Measurements from ENCODE around the gene ZNF532. TPM values are rescaled to one million over a fixed set of nuclear protein-coding genes. Genes with fewer than 3 reads are reported as not detected.
"Not testable (repeated sequence)": the region's sequence is repeated elsewhere in the genome, so short reads cannot be mapped to it uniquely, and the experiment has no call there.

The ZNF532 gene
- total RNA-seq, 5 donors from 2014 or later (not counting 1 experiment from before 2014, with no cell fraction given), result 5.0 to 14.2 (median 7.8) TPM

DNA sequence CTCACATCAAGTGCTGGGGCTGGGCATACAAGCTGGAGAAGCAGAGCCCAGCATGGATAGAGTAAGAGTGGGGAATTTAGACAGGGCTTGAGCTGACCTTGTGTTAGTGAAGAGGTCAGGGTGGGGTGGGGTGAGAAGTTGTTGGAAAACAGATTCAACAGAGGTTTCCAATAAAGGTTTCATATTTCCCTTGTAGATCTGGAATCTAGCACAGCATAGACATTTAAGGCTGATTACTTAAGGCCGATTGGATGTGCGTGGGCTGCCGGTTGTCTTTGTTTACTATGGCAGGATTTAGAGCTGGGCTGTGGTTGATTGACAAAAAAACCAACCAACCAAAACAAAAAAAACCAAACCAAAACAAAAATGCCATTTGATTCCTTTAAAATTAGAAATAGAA lies 160.2 kb downstream of the ZNF532 start:
- CTCF ChIA-PET, result no interaction called here
- no CpG with 5 or more reads among the region's 3 CpGs for WGBS (ENCODE audit: insufficient coverage)
- H3K27ac ChIP-seq (ENCODE audit: low read length), result no peak overlapping the region

GRCh38 chr18:59025532-59025931 lies 160.9 kb downstream of the ZNF532 start:
- H3K4me3 ChIP-seq (ENCODE audit: control insufficient read depth in 1 of 2, extremely low read depth in 1 of 2, low read length in 1 of 2); H3K9me3 Mint-ChIP-seq; CTCF ChIA-PET; H3K4me3 Mint-ChIP-seq; H3K4me1 Mint-ChIP-seq; H3K4me1 ChIP-seq (ENCODE audit: control insufficient read depth in 1 of 2, extremely low read depth in 1 of 2, insufficient read depth in 2 of 2, low read length in 2 of 2); H3K36me3 Mint-ChIP-seq; POLR2A ChIA-PET; H3K27ac ChIP-seq (ENCODE audit: low read length); ATAC-seq (replicated peaks in 1 of 4); DNase-seq; H3K9me3 ChIP-seq; H3K27me3 ChIP-seq (replicated peaks in 1 of 2; ENCODE audit: control insufficient read depth in 2 of 2, extremely low read depth in 1 of 2, insufficient read depth in 2 of 2, low read length in 1 of 2); H3K36me3 ChIP-seq (ENCODE audit: control insufficient read depth in 2 of 2, extremely low read depth in 1 of 2, insufficient read depth in 1 of 2, low read length in 1 of 2); H3K27ac Mint-ChIP-seq: not testable (repeated sequence)
- peaks cover 7 to 22% of the 10 kb centered on the region in 2 donors for H3K27me3 Mint-ChIP-seq
- no CpG with 5 or more reads among the region's 2 CpGs for WGBS (ENCODE audit: insufficient coverage)

More for the DNA sequence above, 160.2 kb downstream of the ZNF532 start:
- Histone ChIP-seq H3K36me3 (ENCODE audit: control insufficient read depth in 2 of 2, extremely low read depth in 1 of 2, insufficient read depth in 1 of 2, low read length in 1 of 2) (no peaks in the 10 kb centered on the region), H3K4me1 (ENCODE audit: control insufficient read depth in 1 of 2, extremely low read depth in 1 of 2, insufficient read depth in 2 of 2, low read length in 2 of 2) (no peaks in the 10 kb centered on the region), H3K27me3 (replicated peaks in 1 of 2; ENCODE audit: control insufficient read depth in 2 of 2, extremely low read depth in 1 of 2, insufficient read depth in 2 of 2, low read length in 1 of 2) (peaks cover 0 to 7% of the 10 kb centered on the region in 2 experiments), H3K9me3 (no peaks in the 10 kb centered on the region), H3K4me3 (ENCODE audit: control insufficient read depth in 1 of 2, extremely low read depth in 1 of 2, low read length in 1 of 2) (no peak overlapping the region)
- no peak overlapping the region for H3K27ac Mint-ChIP-seq
- H3K27me3 Mint-ChIP-seq, result peaks cover 7 to 19% of the 10 kb centered on the region in 2 donors
- no peak for ATAC-seq (replicated peaks in 1 of 4)
- H3K36me3 Mint-ChIP-seq, result no peaks in the 10 kb centered on the region
- POLR2A ChIA-PET, result no interaction called here
- no peaks in the 10 kb centered on the region for H3K4me1 Mint-ChIP-seq
- peaks cover 0 to 3% (median 0%) of the 10 kb centered on the region in 3 donors for H3K9me3 Mint-ChIP-seq
- H3K4me3 Mint-ChIP-seq, result no peak overlapping the region
- no peak for DNase-seq

- ChIA-PET POLR2A (no interaction called here), CTCF (no interaction called here)
- Mint-ChIP-seq H3K27ac (no peak overlapping the region), H3K9me3 (peaks cover 0 to 3% (median 0%) of the 10 kb centered on the region in 3 donors), H3K4me3 (no peak overlapping the region), H3K4me1 (no peaks in the 10 kb centered on the region), H3K27me3 (peaks cover 9 to 22% of the 10 kb centered on the region in 2 donors), H3K36me3 (no peaks in the 10 kb centered on the region)
- Histone ChIP-seq H3K27ac (ENCODE audit: low read length) (no peak overlapping the region), H3K9me3 (no peaks in the 10 kb centered on the region), H3K36me3 (ENCODE audit: control insufficient read depth in 2 of 2, extremely low read depth in 1 of 2, insufficient read depth in 1 of 2, low read length in 1 of 2) (no peaks in the 10 kb centered on the region), H3K27me3 (replicated peaks in 1 of 2; ENCODE audit: control insufficient read depth in 2 of 2, extremely low read depth in 1 of 2, insufficient read depth in 2 of 2, low read length in 1 of 2) (peaks cover 0 to 9% of the 10 kb centered on the region in 2 experiments), H3K4me1 (ENCODE audit: control insufficient read depth in 1 of 2, extremely low read depth in 1 of 2, insufficient read depth in 2 of 2, low read length in 2 of 2) (no peaks in the 10 kb centered on the region), H3K4me3 (ENCODE audit: control insufficient read depth in 1 of 2, extremely low read depth in 1 of 2, low read length in 1 of 2) (no peak overlapping the region)
- DNase-seq (no peak), ATAC-seq (replicated peaks in 1 of 4) (no peak)
- WGBS (ENCODE audit: insufficient coverage), result 74% methylated on average over 6 of the region's 6 CpGs
Observed at GRCh38 chr18:59026364-59026763, 161.7 kb downstream of the ZNF532 start.

DNA sequence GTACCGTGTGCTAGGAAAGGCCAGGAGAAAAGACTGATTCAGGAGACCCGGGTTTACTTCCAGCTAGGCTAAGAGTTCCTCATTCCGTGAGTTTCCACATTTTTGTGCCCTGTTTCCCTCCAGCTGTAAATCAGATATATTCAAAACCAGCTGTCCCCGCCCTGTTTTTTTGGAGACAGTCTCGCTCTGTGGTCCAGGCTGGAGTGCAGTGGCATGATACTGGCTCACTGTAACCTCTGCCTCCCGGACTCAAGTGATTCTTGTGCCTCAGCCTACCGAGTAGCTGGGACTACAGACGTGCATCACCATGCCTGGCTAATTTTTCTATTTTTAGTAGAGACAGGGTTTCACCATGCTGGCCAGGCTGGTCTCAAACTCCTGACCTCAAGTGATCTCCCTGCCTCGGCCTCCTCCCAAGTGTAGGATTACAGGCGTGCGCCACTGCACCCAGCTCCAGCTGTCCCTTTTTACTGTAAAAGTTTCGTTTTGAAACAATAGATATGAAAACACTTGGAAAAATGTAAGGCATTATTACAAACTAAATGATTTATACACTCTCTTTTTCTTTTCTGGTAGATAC lies 162.2 kb downstream of the ZNF532 start:
- ChIA-PET CTCF (no interaction called here), POLR2A (no interaction called here)
- 76% methylated on average over 7 of the region's 12 CpGs for WGBS (ENCODE audit: insufficient coverage)
- Histone ChIP-seq H3K36me3 (ENCODE audit: control insufficient read depth in 2 of 2, extremely low read depth in 1 of 2, insufficient read depth in 1 of 2, low read length in 1 of 2) (no peaks in the 10 kb centered on the region), H3K27ac (ENCODE audit: low read length) (no peak overlapping the region), H3K27me3 (replicated peaks in 1 of 2; ENCODE audit: control insufficient read depth in 2 of 2, extremely low read depth in 1 of 2, insufficient read depth in 2 of 2, low read length in 1 of 2) (peaks cover 0 to 9% of the 10 kb centered on the region in 2 experiments), H3K4me3 (ENCODE audit: control insufficient read depth in 1 of 2, extremely low read depth in 1 of 2, low read length in 1 of 2) (no peak overlapping the region), H3K9me3 (no peaks in the 10 kb centered on the region), H3K4me1 (ENCODE audit: control insufficient read depth in 1 of 2, extremely low read depth in 1 of 2, insufficient read depth in 2 of 2, low read length in 2 of 2) (no peaks in the 10 kb centered on the region)
- H3K36me3 Mint-ChIP-seq, result no peaks in the 10 kb centered on the region
- peaks cover 0 to 3% (median 0%) of the 10 kb centered on the region in 3 donors for H3K9me3 Mint-ChIP-seq
- no peak overlapping the region for H3K4me3 Mint-ChIP-seq
- H3K27me3 Mint-ChIP-seq, result peaks cover 9 to 22% of the 10 kb centered on the region in 2 donors
- no peak for DNase-seq
- no peak for ATAC-seq (replicated peaks in 1 of 4)
- H3K4me1 Mint-ChIP-seq, result no peaks in the 10 kb centered on the region
- H3K27ac Mint-ChIP-seq, result no peak overlapping the region

GRCh38 chr18:59029663-59030429 lies 165.2 kb downstream of the ZNF532 start:
- Histone ChIP-seq H3K9me3 (no peaks in the 10 kb centered on the region), H3K27me3 (replicated peaks in 1 of 2; ENCODE audit: control insufficient read depth in 2 of 2, extremely low read depth in 1 of 2, insufficient read depth in 2 of 2, low read length in 1 of 2) (peaks cover 0 to 16% of the 10 kb centered on the region in 2 experiments), H3K4me3 (ENCODE audit: control insufficient read depth in 1 of 2, extremely low read depth in 1 of 2, low read length in 1 of 2) (no peak overlapping the region), H3K4me1 (ENCODE audit: control insufficient read depth in 1 of 2, extremely low read depth in 1 of 2, insufficient read depth in 2 of 2, low read length in 2 of 2) (no peaks in the 10 kb centered on the region), H3K36me3 (ENCODE audit: control insufficient read depth in 2 of 2, extremely low read depth in 1 of 2, insufficient read depth in 1 of 2, low read length in 1 of 2) (no peaks in the 10 kb centered on the region), H3K27ac (ENCODE audit: low read length) (no peak overlapping the region)
- Mint-ChIP-seq H3K4me1 (no peaks in the 10 kb centered on the region), H3K27me3 (peaks cover 4 to 17% of the 10 kb centered on the region in 2 donors), H3K9me3 (no peaks in the 10 kb centered on the region), H3K4me3 (no peak overlapping the region), H3K36me3 (no peaks in the 10 kb centered on the region), H3K27ac (no peak overlapping the region)
- ATAC-seq (replicated peaks in 1 of 4), result no peak
- CTCF ChIA-PET, result interaction anchor here in 1 of 2 donors (0.6 kb wide), 1 partner anchor 46 kb away, joined by 9 read pairs; no protein-coding TSS in a partner anchor
- no peak for DNase-seq
- POLR2A ChIA-PET, result no interaction called here
- WGBS (ENCODE audit: insufficient coverage), result 90% methylated on average over 21 of the region's 23 CpGs

GRCh38 chr18:59032308-59032707 lies 167.6 kb downstream of the ZNF532 start:
- H3K9me3 ChIP-seq, result no peaks in the 10 kb centered on the region
- Mint-ChIP-seq H3K4me3 (no peak overlapping the region), H3K36me3 (no peaks in the 10 kb centered on the region), H3K9me3 (no peaks in the 10 kb centered on the region), H3K27ac (no peak overlapping the region), H3K27me3 (peaks cover 10 to 18% of the 10 kb centered on the region in 2 donors), H3K4me1 (no peaks in the 10 kb centered on the region)
- WGBS (ENCODE audit: insufficient coverage), result 77% methylated on average over 6 of the region's 8 CpGs
- peaks cover 0 to 22% of the 10 kb centered on the region in 2 experiments for H3K27me3 ChIP-seq (replicated peaks in 1 of 2; ENCODE audit: control insufficient read depth in 2 of 2, extremely low read depth in 1 of 2, insufficient read depth in 2 of 2, low read length in 1 of 2)
- H3K4me3 ChIP-seq (ENCODE audit: control insufficient read depth in 1 of 2, extremely low read depth in 1 of 2, low read length in 1 of 2), result no peak overlapping the region
- H3K4me1 ChIP-seq (ENCODE audit: control insufficient read depth in 1 of 2, extremely low read depth in 1 of 2, insufficient read depth in 2 of 2, low read length in 2 of 2), result no peaks in the 10 kb centered on the region
- H3K36me3 ChIP-seq (ENCODE audit: control insufficient read depth in 2 of 2, extremely low read depth in 1 of 2, insufficient read depth in 1 of 2, low read length in 1 of 2), result no peaks in the 10 kb centered on the region
- ATAC-seq (replicated peaks in 1 of 4) (no peak), DNase-seq (no peak)
- POLR2A ChIA-PET, result no interaction called here
- CTCF ChIA-PET, result no interaction called here
- no peak overlapping the region for H3K27ac ChIP-seq (ENCODE audit: low read length)
